K562 (cell line): ENCODE data around the gene FAM187B. TPM values are rescaled to one million over a fixed set of nuclear protein-coding genes. Genes with fewer than 3 reads are reported as not detected.

Experiments
- ATAC-seq: fragments of 200-7000 bp; cut with Tn5 transposase; 3 replicates; pipeline ENCODE4 v1.9.1; 2020; ENCODE audit warnings: moderate library complexity
- BruUV-seq: library from RNA; stranded (reverse); fragments of 400-500 nt; replicated peaks from 2 replicates; lab custom pipeline; 2021; lab: Mats Ljungman, UMichigan
- CTCF ChIA-PET: fragments of 300-600 bp; formaldehyde crosslinking; extraction: SDS; loops from one replicate; lab custom pipeline; 2021; ENCODE audit warnings: low intra/inter-chr PET ratio; lab: Yijun Ruan, JAX
- POLR2A ChIA-PET: fragments of 300-600, 350-650 bp; sonication (Branson Sonifier 250); formaldehyde crosslinking; extraction: SDS; loops from one replicate; lab custom pipeline; 2021; ENCODE audit warnings: antibody characterized with exemption, inconsistent platforms; lab: Yijun Ruan, JAX
- DNase-seq, 4 experiments: peaks; one replicate each; pipeline versions ENCODE4 v3.0.0 to v3.0.0-alpha.2; 2011 to 2018; ENCODE audit warnings: low spot score in 3 of 4, mixed read lengths in 3 of 4; ENCODE audit errors: extremely low read depth in 1 of 4
- FAIRE-seq: peaks from 2 replicates; lab custom pipeline; 2011; peaks lifted over from hg19 to GRCh38; lab: Jason Lieb, UNC
- H2AFZ ChIP-seq: 2 replicates; pipeline ENCODE4 v1.6.0; 2011; ENCODE audit warnings: low read depth, low read length, control low read depth, inconsistent platforms
- H3K27ac ChIP-seq: fragments of 200-600 bp; 3 replicates; pipeline ENCODE4 v1.8.0; 2011; ENCODE audit warnings: low read depth, mild to moderate bottlenecking, control low read depth, inconsistent platforms, low read length, moderate library complexity, mixed read lengths; ENCODE audit errors: extremely low read depth
- H3K27me3 ChIP-seq, 2 experiments: fragments of 300-600 bp in 1 of 2; 2 replicates in 1 of 2; 3 replicates in 1 of 2; pipeline versions ENCODE4 v1.6.0 to v1.8.0; 2011; ENCODE audit warnings: inconsistent platforms in 2 of 2, low read length in 2 of 2, mild to moderate bottlenecking in 1 of 2, mixed read lengths in 1 of 2, moderate library complexity in 1 of 2; ENCODE audit not compliant: control insufficient read depth in 2 of 2, insufficient read depth in 2 of 2
- H3K36me3 ChIP-seq: fragments of 300-600 bp; 3 replicates; pipeline ENCODE4 v1.8.0; 2011; ENCODE audit warnings: mild to moderate bottlenecking, low read length, inconsistent platforms; ENCODE audit not compliant: control insufficient read depth, insufficient read depth
- H3K4me1 ChIP-seq, 2 experiments: fragments of 200-600 bp in 1 of 2; replicated peaks in 1 of 2; 2 replicates in 1 of 2; 3 replicates in 1 of 2; pipeline versions ENCODE4 v1.5.1 to v1.8.0; 2011; ENCODE audit warnings: inconsistent platforms in 2 of 2, low read length in 2 of 2, mild to moderate bottlenecking in 1 of 2, mixed read lengths in 1 of 2, moderate library complexity in 1 of 2; ENCODE audit not compliant: control insufficient read depth in 2 of 2, insufficient read depth in 2 of 2
- H3K4me2 ChIP-seq: 2 replicates; pipeline ENCODE4 v1.6.1; 2011; ENCODE audit warnings: low read length, control low read depth, inconsistent platforms, mixed read lengths; ENCODE audit not compliant: insufficient read depth
- H3K4me3 ChIP-seq: fragments of 200-600 bp; sonication (generic), shearing (Covaris generic); 2 replicates; pipeline ENCODE4 v1.5.1; 2016; ENCODE audit warnings: control low read depth, inconsistent platforms
- H3K79me2 ChIP-seq: fragments of 200-600 bp; 3 replicates; pipeline ENCODE4 v1.8.0; 2011; ENCODE audit warnings: low read length, inconsistent platforms; ENCODE audit not compliant: control insufficient read depth, insufficient read depth
- H3K9ac ChIP-seq, 2 experiments: 2 replicates each; pipeline versions ENCODE4 v1.6.0 to v1.6.1; 2011; ENCODE audit warnings: low read depth in 2 of 2, low read length in 2 of 2, control low read depth in 1 of 2, inconsistent platforms in 1 of 2, mild to moderate bottlenecking in 1 of 2, mixed read lengths in 1 of 2; ENCODE audit not compliant: insufficient read depth in 1 of 2
- H3K9me1 ChIP-seq: one replicate; pipeline ENCODE4 v1.6.0; 2011; ENCODE audit warnings: inconsistent platforms, mild to moderate bottlenecking, low read length, moderate library complexity; ENCODE audit not compliant: control insufficient read depth, insufficient read depth
- H3K9me3 ChIP-seq: replicated peaks from 2 replicates; pipeline ENCODE4 v1.5.1; 2011; ENCODE audit warnings: low read depth, low read length, inconsistent platforms; ENCODE audit not compliant: control insufficient read depth, insufficient read depth
- H4K20me1 ChIP-seq: replicated peaks from 2 replicates; pipeline ENCODE4 v1.6.1; 2011; ENCODE audit warnings: low read length, inconsistent platforms, mixed read lengths; ENCODE audit not compliant: control insufficient read depth, insufficient read depth
- CBX3 ChIP-seq, 2 experiments: IDR thresholded peaks; 1 replicate in 1 of 2; 2 replicates in 1 of 2; pipeline ENCODE4 v1.6.1; 2012; ENCODE audit warnings: inconsistent platforms in 2 of 2, low read length in 2 of 2, borderline replicate concordance in 1 of 2, control low read depth in 1 of 2
- CHD1 ChIP-seq: fragments of 200-600 bp; sonication (generic); IDR thresholded peaks from one replicate; pipeline ENCODE4 v1.6.1; 2012; ENCODE audit warnings: mild to moderate bottlenecking, moderate library complexity, low read length, inconsistent platforms
- FOXK2 ChIP-seq, 2 experiments: fragments of 450-650 bp; IDR thresholded peaks in 1 of 2; conservative IDR thresholded peaks in 1 of 2; 2 replicates each; pipeline ENCODE4 v1.6.1; 2016; ENCODE audit warnings: low read depth in 2 of 2, mild to moderate bottlenecking in 1 of 2
- MAFF ChIP-seq: IDR thresholded peaks from 2 replicates; pipeline ENCODE4 v1.6.1; 2012; ENCODE audit warnings: low read length, improper control_type of control experiment
- NR0B1 ChIP-seq: fragments of 450-650 bp; IDR thresholded peaks from one replicate; pipeline ENCODE4 v1.6.1; 2018; ENCODE audit warnings: mild to moderate bottlenecking, moderate library complexity; ENCODE audit not compliant: partially characterized antibody
- USF2 ChIP-seq: sonication (generic); formaldehyde crosslinking; IDR thresholded peaks from 2 replicates; pipeline ENCODE4 v1.5.0; 2020; ENCODE audit warnings: missing genetic modification reagents
- ZNF12 ChIP-seq: sonication (generic); formaldehyde crosslinking; IDR thresholded peaks from 2 replicates; pipeline ENCODE4 v1.4.0; 2020; ENCODE audit warnings: mild to moderate bottlenecking, missing genetic modification reagents
- ZNF174 ChIP-seq: fragments of 250-450 bp; sonication (Bioruptor Pico); IDR thresholded peaks from 2 replicates; pipeline ENCODE4 v1.4.0; 2020; ENCODE audit warnings: mild to moderate bottlenecking
- in situ Hi-C: fragments of 300-500 bp; cut with MboI; formaldehyde crosslinking; loops from 4 replicates; pipeline ENCODE4 v1.15.0; 2018; ENCODE audit warnings: inconsistent platforms, mixed read lengths
- intact Hi-C: fragments of 100-400 bp; cut with micrococcal nuclease; formaldehyde crosslinking; loops from 2 replicates; pipeline ENCODE4 v1.14.2; 2022
- polyA plus RNA-seq, 8 experiments: library from polyadenylated mRNA; depleted of rRNA in 4 of 8; stranded (reverse) in 5 of 8; unstranded in 3 of 8; fragments of >200 nt; fragmentation: Nextera tagmentation in 2 of 8; fragmentation: Illumina TruSeq in 1 of 8; extraction: Ambion mirVana in 2 of 8; extraction: Trizol in 1 of 8; gene quantifications; 2 replicates each; pipeline versions ENCODE4 v1.2.1 to v1.2.3, GENCODE V29; 2011 to 2014; ENCODE audit warnings: inconsistent platforms in 1 of 8, missing spikeins in 1 of 8
- total RNA-seq, 7 experiments: library from RNA; depleted of rRNA in 6 of 7; stranded (reverse); fragments of >200 nt in 6 of 7; fragmentation: Illumina TruSeq in 2 of 7; extraction: Trizol in 2 of 7; gene quantifications; 2 replicates each; pipeline versions ENCODE4 v1.2.1 to v1.2.3, GENCODE V29; 2011 to 2021; ENCODE audit warnings: low replicate concordance in 1 of 7

FAM187B gene
- total and polyA plus RNA-seq, 9 of the 15 experiments (the other 6 are each of a cell fraction or from before 2014, with no cell fraction given) = 0.04 to 0.09 TPM; not detected in 7

GRCh38 chr19:35217649-35217990, 10.9 kb downstream of the FAM187B start:
- Histone ChIP-seq H3K27me3 (no peaks in the 10 kb centered on the region), H4K20me1 (no peaks in the 10 kb centered on the region), H3K9ac (no peak overlapping the region), H2AFZ (no peak overlapping the region), H3K4me2 (no peak overlapping the region), H3K9me1 (no peaks in the 10 kb centered on the region), H3K4me1 (peaks cover 13 to 28% of the 10 kb centered on the region in 2 experiments), H3K79me2 (no peaks in the 10 kb centered on the region), H3K27ac (no peak overlapping the region), H3K36me3 (no peaks in the 10 kb centered on the region), H3K9me3 (peaks cover 24% of the 10 kb centered on the region), H3K4me3 (no peak overlapping the region)
- TF ChIP-seq ZNF12 (CRISPR knock-in tag) = no peak
- TF ChIP-seq USF2 (CRISPR knock-in tag) = no peak
- no peak for TF ChIP-seq MAFF
- TF ChIP-seq FOXK2 (conservative IDR thresholded peaks at IDR 0.05 in 1 of 2, IDR thresholded peaks at IDR 0.05 in 1 of 2; ENCODE audit: low read depth in 2 of 2) = no peak
- TF ChIP-seq CHD1 = no peak
- TF ChIP-seq CBX3 (IDR thresholded peaks at IDR 0.05; ENCODE audit: borderline replicate concordance in 1 of 2, low read length in 2 of 2) = no peak
- no peak for TF ChIP-seq NR0B1
- no peak for TF ChIP-seq ZNF174 (CRISPR knock-in tag)
- no peak for FAIRE-seq
- no peak for ATAC-seq
- CTCF ChIA-PET = no interaction called here
- in situ Hi-C loops (no loop called here), intact Hi-C loops (no loop called here)
- no TSS peak for BruUV-seq
- POLR2A ChIA-PET = interaction anchor here (1.1 kb wide), 1 partner anchor 18 kb away, joined by 3 read pairs; no protein-coding TSS in a partner anchor
- no peak for DNase-seq
